HepG2 (cell line): ENCODE data around the gene IFT88. TPM values are rescaled to one million over a fixed set of nuclear protein-coding genes. Genes with fewer than 3 reads are reported as not detected.

ENCODE experiments used
- ATAC-seq: fragments of 200-7000 bp; cut with Tn5 transposase; 3 replicates; pipeline ENCODE4 v1.9.1; 2020; ENCODE audit warnings: mild to moderate bottlenecking, moderate library complexity
- BruUV-seq: library from RNA; stranded (reverse); fragments of 400-500 nt; replicated peaks from 2 replicates; lab custom pipeline; 2021; lab: Mats Ljungman, UMichigan
- CTCF ChIA-PET: fragments of 300-600 bp; formaldehyde crosslinking; extraction: SDS; loops from one replicate; lab custom pipeline; 2021; ENCODE audit warnings: low total read pairs, inconsistent platforms, low intra/inter-chr PET ratio; lab: Yijun Ruan, JAX
- POLR2A ChIA-PET: fragments of 350-600 bp; sonication (Branson Sonifier 250); formaldehyde crosslinking; loops from one replicate; lab custom pipeline; 2020; ENCODE audit warnings: antibody characterized with exemption, inconsistent platforms; lab: Yijun Ruan, JAX
- DNase-seq: peaks from one replicate; pipeline ENCODE4 v3.0.0-alpha.2; 2015; ENCODE audit warnings: low spot score
- FAIRE-seq: peaks from 3 replicates; lab custom pipeline; 2011; peaks lifted over from hg19 to GRCh38; lab: Jason Lieb, UNC
- H2AFZ ChIP-seq: one replicate; pipeline ENCODE4 v1.6.1; 2011; ENCODE audit warnings: low read length, inconsistent platforms
- H3K27ac ChIP-seq: fragments of 300-600 bp; 3 replicates; pipeline ENCODE4 v1.8.0; 2011; ENCODE audit warnings: mixed run types, mild to moderate bottlenecking, mixed read lengths, low read length, inconsistent platforms; ENCODE audit not compliant: insufficient read depth; ENCODE audit errors: extremely low read length
- H3K27me3 ChIP-seq, 2 experiments: fragments of 200-600 bp in 1 of 2; 2 replicates in 1 of 2; 3 replicates in 1 of 2; pipeline versions ENCODE4 v1.6.0 to v1.8.0; 2011; ENCODE audit warnings: low read length in 2 of 2, mild to moderate bottlenecking in 2 of 2, moderate library complexity in 2 of 2, inconsistent platforms in 1 of 2; ENCODE audit not compliant: insufficient read depth in 2 of 2, control insufficient read depth in 1 of 2
- H3K36me3 ChIP-seq, 2 experiments: fragments of 200-600 bp in 1 of 2; replicated peaks in 1 of 2; 2 replicates in 1 of 2; 3 replicates in 1 of 2; pipeline versions ENCODE4 v1.5.1 to v1.8.0; 2011; ENCODE audit warnings: low read length in 2 of 2, inconsistent platforms in 1 of 2; ENCODE audit not compliant: insufficient read depth in 2 of 2, control insufficient read depth in 1 of 2
- H3K4me1 ChIP-seq: 2 replicates; pipeline ENCODE4 v1.5.1; 2012; ENCODE audit warnings: low read length, inconsistent platforms; ENCODE audit not compliant: insufficient read depth
- H3K4me2 ChIP-seq: 2 replicates; pipeline ENCODE4 v1.6.0; 2011; ENCODE audit warnings: low read depth, low read length, inconsistent platforms
- H3K4me3 ChIP-seq, 3 experiments: fragments of 200-600 bp in 1 of 3; sonication (generic), shearing (Covaris generic) in 1 of 3; replicated peaks in 1 of 3; 2 replicates each; pipeline ENCODE4 v1.5.1; 2011 to 2016; ENCODE audit warnings: low read length in 3 of 3, inconsistent platforms in 2 of 3, low read depth in 2 of 3, mild to moderate bottlenecking in 2 of 3, control low read depth in 1 of 3, mixed read lengths in 1 of 3; ENCODE audit not compliant: insufficient read depth in 1 of 3
- H3K79me2 ChIP-seq: one replicate; pipeline ENCODE4 v1.6.1; 2011; ENCODE audit warnings: low read length, inconsistent platforms; ENCODE audit not compliant: insufficient read depth
- H3K9ac ChIP-seq: 2 replicates; pipeline ENCODE4 v1.6.0; 2011; ENCODE audit warnings: mild to moderate bottlenecking, low read depth, low read length, inconsistent platforms; ENCODE audit not compliant: insufficient read depth
- H3K9me3 ChIP-seq: 2 replicates; pipeline ENCODE4 v1.5.1; 2012; ENCODE audit warnings: mild to moderate bottlenecking, low read length
- H4K20me1 ChIP-seq: 2 replicates; pipeline ENCODE4 v1.6.0; 2011; ENCODE audit warnings: inconsistent platforms, mild to moderate bottlenecking, low read length, moderate library complexity; ENCODE audit not compliant: insufficient read depth
- HNRNPK ChIP-seq: fragments of 200-400 bp; formaldehyde crosslinking; IDR thresholded peaks from 2 replicates; pipeline ENCODE4 v1.6.1; 2018; ENCODE audit warnings: low read length, low read depth, moderate library complexity, mild to moderate bottlenecking; ENCODE audit not compliant: poor library complexity, severe bottlenecking
- HNRNPLL ChIP-seq: fragments of 200-400 bp; formaldehyde crosslinking; IDR thresholded peaks from 2 replicates; pipeline ENCODE4 v1.6.1; 2017; ENCODE audit warnings: mild to moderate bottlenecking, low read depth, low read length; ENCODE audit not compliant: poor library complexity, severe bottlenecking
- IKZF4 ChIP-seq: sonication (generic); formaldehyde crosslinking; IDR thresholded peaks from 2 replicates; pipeline ENCODE4 v1.5.1; 2020; ENCODE audit warnings: borderline replicate concordance, mild to moderate bottlenecking, low read depth, missing genetic modification reagents; ENCODE audit errors: not compliant biosample characterization
- MED1 ChIP-seq: sonication (generic); formaldehyde crosslinking; IDR thresholded peaks from 2 replicates; pipeline ENCODE4 v1.4.0; 2020; ENCODE audit warnings: missing genetic modification reagents
- PAF1 ChIP-seq: IDR thresholded peaks from 2 replicates; pipeline ENCODE4 v1.6.1; 2016; ENCODE audit warnings: missing genetic modification reagents, missing compliant biosample characterization
- POLR2G ChIP-seq: fragments of 200-400 bp; formaldehyde crosslinking; IDR thresholded peaks from 2 replicates; pipeline ENCODE4 v1.6.1; 2018; ENCODE audit warnings: mild to moderate bottlenecking, low read depth, low read length, moderate library complexity
- TAF15 ChIP-seq: fragments of 200-400 bp; formaldehyde crosslinking; IDR thresholded peaks from one replicate; pipeline ENCODE4 v1.6.1; 2018; ENCODE audit warnings: mild to moderate bottlenecking, low read depth, low read length; ENCODE audit not compliant: poor library complexity, severe bottlenecking
- TMF1 ChIP-seq: sonication (generic); formaldehyde crosslinking; IDR thresholded peaks from 2 replicates; pipeline ENCODE4 v1.8.1; 2022; ENCODE audit warnings: low read depth, missing genetic modification reagents
- UBTF ChIP-seq: sonication (generic); formaldehyde crosslinking; IDR thresholded peaks from 2 replicates; pipeline ENCODE4 v1.4.0; 2020; ENCODE audit warnings: mild to moderate bottlenecking, missing genetic modification reagents
- ZNF253 ChIP-seq: sonication (generic); formaldehyde crosslinking; IDR thresholded peaks from 2 replicates; pipeline ENCODE4 v1.8.0; 2022; ENCODE audit warnings: mild to moderate bottlenecking, missing genetic modification reagents, borderline replicate concordance
- ZNF280D ChIP-seq: sonication (generic); formaldehyde crosslinking; IDR thresholded peaks from 2 replicates; pipeline ENCODE4 v1.5.1; 2020; ENCODE audit warnings: mild to moderate bottlenecking, missing genetic modification reagents
- in situ Hi-C: cut with HindIII; loops from 2 replicates; pipeline ENCODE4 v1.10.0; 2017; ENCODE audit warnings: low pct_unique_long_range_greater_than_20kb; ENCODE audit not compliant: extremely low pct_ligation_motif_present
- intact Hi-C: fragments of 100-400 bp; cut with micrococcal nuclease; formaldehyde crosslinking; loops from one replicate; pipeline ENCODE4 v1.10.0; 2022; ENCODE audit not compliant: unreplicated experiment
- polyA plus RNA-seq, 8 experiments: library from polyadenylated mRNA; depleted of rRNA in 3 of 8; stranded (reverse) in 7 of 8; unstranded in 1 of 8; fragments of >200 nt; fragmentation: Illumina TruSeq in 4 of 8; extraction: Trizol in 4 of 8; gene quantifications; 2 replicates each; pipeline versions ENCODE4 v1.2.1 to v1.2.3, GENCODE V29; 2011 to 2016; ENCODE audit warnings: low read depth in 4 of 8, missing spikeins in 1 of 8, mixed read lengths in 1 of 8; ENCODE audit not compliant: insufficient read depth in 1 of 8
- total RNA-seq, 5 experiments: library from RNA; depleted of rRNA; stranded (reverse); fragments of >200 nt; fragmentation: Illumina TruSeq; extraction: Trizol; gene quantifications; 2 replicates each; pipeline ENCODE4 v1.2.3, GENCODE V29; 2016; ENCODE audit warnings: low read depth in 1 of 5

Gene IFT88
- total and polyA plus RNA-seq, 2 of the 13 experiments (the other 11 are each of a cell fraction or from before 2014, with no cell fraction given): 8.4 to 19.9 TPM

GRCh38 chr13:20534038-20534608 lies 32.8 kb upstream of the IFT88 start (continued):
- TF ChIP-seq UBTF: no peak
- peak; percentile 100 for TF ChIP-seq ZNF253 (CRISPR knock-in tag)
- TF ChIP-seq MED1 (CRISPR knock-in tag): 0 out of 2 replicates have a peak, but pooled peaks have one; percentile 31

GRCh38 chr13:20536992-20537391 lies 30.0 kb upstream of the IFT88 start:
- intact Hi-C loops: no loop called here
- Histone ChIP-seq H3K4me2 (no peak overlapping the region), H3K4me3 (no peak overlapping the region), H3K4me1 (peaks cover 7% of the 10 kb centered on the region), H3K36me3 (no peaks in the 10 kb centered on the region), H3K27ac (no peak overlapping the region), H3K9ac (no peak overlapping the region), H3K79me2 (no peaks in the 10 kb centered on the region), H3K9me3 (peaks cover 30% of the 10 kb centered on the region), H2AFZ (no peak overlapping the region), H3K27me3 (no peaks in the 10 kb centered on the region; a peak in 1 of 5 replicates), H4K20me1 (no peaks in the 10 kb centered on the region)
- TF ChIP-seq IKZF4 (CRISPR knock-in tag) (no peak), TAF15 (no peak), TMF1 (no peak), HNRNPK (no peak), POLR2G (no peak), HNRNPLL (no peak), PAF1 (no peak), ZNF280D (peak; percentile 91; the same call in 1 of the 2 replicates)
- ChIA-PET CTCF (no interaction called here), POLR2A (no interaction called here)
- no TSS peak for BruUV-seq
- ATAC-seq: no peak
- DNase-seq: no peak
- in situ Hi-C loops: no loop called here
- no peak for FAIRE-seq
